ENCODE results near the gene CD248. TPM values are rescaled to one million over a fixed set of nuclear protein-coding genes. Genes with fewer than 3 reads are reported as not detected.
A peak's percentile ranks its signal among the peaks of the same experiment; 100 is the strongest.

CD248 gene
- total RNA-seq, 1 donor from 2014 or later = 58.8 TPM

DNA sequence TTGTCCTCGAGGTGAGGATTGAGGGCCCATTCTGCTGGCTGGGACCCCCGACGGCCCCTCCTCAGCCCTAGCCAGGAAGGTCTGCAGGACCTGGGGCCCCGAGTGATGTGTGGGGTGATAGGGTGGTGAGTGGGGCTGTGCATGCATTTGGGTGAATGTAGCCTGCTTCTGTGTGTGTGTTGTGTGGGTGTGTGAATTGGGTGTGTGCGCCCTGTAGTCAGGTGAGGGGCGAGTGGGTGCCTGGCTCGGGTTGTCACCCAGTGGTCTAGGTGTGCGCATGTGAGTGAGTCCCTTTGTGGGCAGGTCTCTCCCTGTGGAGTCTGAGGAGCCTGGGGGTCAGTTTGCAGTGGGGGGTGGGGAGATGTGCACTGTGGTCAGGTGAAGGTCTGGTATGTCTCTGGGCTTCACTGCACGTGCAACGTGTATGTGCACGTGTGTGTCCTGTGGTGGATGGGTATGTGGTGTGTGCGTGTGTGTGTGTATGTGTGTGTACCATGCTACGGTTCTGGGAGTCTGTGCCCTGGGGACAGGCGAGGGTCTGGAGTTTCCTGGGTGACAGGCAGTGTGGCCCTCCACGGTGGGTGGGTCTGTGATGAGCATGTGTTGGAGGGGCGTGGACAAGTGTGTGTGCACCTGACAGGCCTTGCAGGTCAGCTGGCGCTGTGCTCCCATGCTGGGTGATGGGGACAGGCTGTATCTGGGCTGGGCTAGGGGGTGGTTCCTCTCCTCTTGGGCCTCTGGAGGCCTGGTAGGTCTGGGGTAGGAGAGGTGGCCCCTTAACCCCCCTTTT lies 24.1 kb downstream of the CD248 start:
- H3K9me3 ChIP-seq (ENCODE audit: insufficient read depth, low read depth, low read length) = no peaks in the 10 kb centered on the region
- DNase-seq (ENCODE audit: low read depth) (no peak), FAIRE-seq (no peak)
- H4K20me1 ChIP-seq (ENCODE audit: insufficient read depth, low read length) = no peaks in the 10 kb centered on the region
- H3K36me3 ChIP-seq (ENCODE audit: insufficient read depth, low read length) = no peaks in the 10 kb centered on the region
- H3K27me3 ChIP-seq (ENCODE audit: insufficient read depth, low read length) = peaks cover 31% of the 10 kb centered on the region
- no peaks in the 10 kb centered on the region for H3K9me3 Mint-ChIP-seq (ENCODE audit: unreplicated experiment)
- H3K27ac ChIP-seq (ENCODE audit: low read depth, low read length) = no peak overlapping the region
- TF ChIP-seq EZH2 (IDR thresholded peaks at IDR 0.05; ENCODE audit: insufficient read depth, low read length) = peak; percentile 12
- no peak for TF ChIP-seq CTCF (IDR thresholded peaks at IDR 0.05; ENCODE audit: insufficient read depth, low read depth, low read length)
- peaks cover 36% of the 10 kb centered on the region for H3K27me3 Mint-ChIP-seq (ENCODE audit: low read depth, unreplicated experiment)
- H2AFZ ChIP-seq (ENCODE audit: low read depth, low read length) = no peak overlapping the region
- H3K9ac ChIP-seq (ENCODE audit: low read length) = no peak overlapping the region
- peak overlapping the region; percentile 80 for H3K4me3 Mint-ChIP-seq (ENCODE audit: unreplicated experiment)
- peaks cover 10% of the 10 kb centered on the region for H3K4me1 Mint-ChIP-seq (ENCODE audit: low read depth, unreplicated experiment)
- peak overlapping the region; percentile 54 for H3K4me2 ChIP-seq (ENCODE audit: low read length)
- H3K27ac Mint-ChIP-seq (ENCODE audit: unreplicated experiment) = no peak overlapping the region
- peaks cover 12% of the 10 kb centered on the region for H3K4me1 ChIP-seq (ENCODE audit: insufficient read depth, low read length)
- peaks cover 10% of the 10 kb centered on the region for H3K79me2 ChIP-seq (ENCODE audit: insufficient read depth, low read length)
- peaks cover 6% of the 10 kb centered on the region for H3K36me3 Mint-ChIP-seq (ENCODE audit: low read depth, unreplicated experiment)
- no peak overlapping the region for H3K4me3 ChIP-seq (ENCODE audit: insufficient read depth, low read depth, low read length)

GRCh38 chr11:66291706-66292542 lies 24.9 kb downstream of the CD248 start, which contains the start of gene TMEM151A:
TSS of gene TMEM151A (plus strand) at chr11:66291894. CDS start at chr11:66292014, 120 bp downstream.
- Mint-ChIP-seq H3K4me3 (ENCODE audit: unreplicated experiment) (peak within 1 kb of the TSS; percentile 90), H3K27ac (ENCODE audit: unreplicated experiment) (no peak within 1 kb of the TSS), H3K27me3 (ENCODE audit: low read depth, unreplicated experiment) (peaks cover 29% of the 10 kb centered on the region), H3K9me3 (ENCODE audit: unreplicated experiment) (no peaks in the 10 kb centered on the region), H3K4me1 (ENCODE audit: low read depth, unreplicated experiment) (peaks cover 13% of the 10 kb centered on the region), H3K36me3 (ENCODE audit: low read depth, unreplicated experiment) (peaks cover 6% of the 10 kb centered on the region)
- Histone ChIP-seq H3K4me3 (ENCODE audit: insufficient read depth, low read depth, low read length) (no peak within 1 kb of the TSS), H3K9me3 (ENCODE audit: insufficient read depth, low read depth, low read length) (no peaks in the 10 kb centered on the region), H3K9ac (ENCODE audit: low read length) (no peak within 1 kb of the TSS), H3K36me3 (ENCODE audit: insufficient read depth, low read length) (peaks cover 2% of the 10 kb centered on the region), H4K20me1 (ENCODE audit: insufficient read depth, low read length) (peaks cover 5% of the 10 kb centered on the region), H2AFZ (ENCODE audit: low read depth, low read length) (no peak within 1 kb of the TSS), H3K27me3 (ENCODE audit: insufficient read depth, low read length) (peaks cover 24% of the 10 kb centered on the region), H3K27ac (ENCODE audit: low read depth, low read length) (no peak within 1 kb of the TSS), H3K4me1 (ENCODE audit: insufficient read depth, low read length) (peaks cover 21% of the 10 kb centered on the region), H3K79me2 (ENCODE audit: insufficient read depth, low read length) (peaks cover 18% of the 10 kb centered on the region), H3K4me2 (ENCODE audit: low read length) (peak within 1 kb of the TSS; percentile 54)
- DNase-seq (ENCODE audit: low read depth) (no peak), FAIRE-seq (no peak)
- TF ChIP-seq CTCF (IDR thresholded peaks at IDR 0.05; ENCODE audit: insufficient read depth, low read depth, low read length) = no peak
- peak; percentile 87 for TF ChIP-seq EZH2 (IDR thresholded peaks at IDR 0.05; ENCODE audit: insufficient read depth, low read length)

Measured in astrocyte (in vitro differentiated cells and primary cell).